RWPE2 (cell line): Measurements from ENCODE around the gene IRX5.

Experiments
- ATAC-seq: fragments of 200-7000 bp; cut with Tn5 transposase; 3 replicates; pipeline ENCODE4 v1.9.1; 2021; ENCODE audit warnings: low read depth
- DNase-seq: peaks from one replicate; pipeline ENCODE4 v3.0.0-alpha.2; 2020; ENCODE audit warnings: low spot score
- H3K27ac ChIP-seq: fragments of 450-650 bp; 2 replicates; pipeline ENCODE4 v1.5.1; 2017; ENCODE audit warnings: mild to moderate bottlenecking; ENCODE audit not compliant: poor library complexity, severe bottlenecking
- H3K27me3 ChIP-seq: fragments of 250-450 bp; sonication (Bioruptor Pico); 2 replicates; pipeline ENCODE4 v1.5.1; 2021; ENCODE audit warnings: mild to moderate bottlenecking, moderate library complexity; ENCODE audit not compliant: insufficient read depth, poor library complexity, severe bottlenecking
- H3K36me3 ChIP-seq: fragments of 250-450 bp; sonication (Bioruptor Pico); 2 replicates; pipeline ENCODE4 v1.5.1; 2020; ENCODE audit warnings: low read depth, mild to moderate bottlenecking, moderate library complexity
- H3K4me1 ChIP-seq: fragments of 250-450 bp; sonication (Bioruptor Pico); 2 replicates; pipeline ENCODE4 v1.5.1; 2021; ENCODE audit warnings: mild to moderate bottlenecking, moderate library complexity; ENCODE audit not compliant: insufficient read depth, poor library complexity, severe bottlenecking
- H3K4me3 ChIP-seq: fragments of 250-450 bp; sonication (Bioruptor Pico); 2 replicates; pipeline ENCODE4 v1.5.1; 2021; ENCODE audit warnings: mild to moderate bottlenecking, moderate library complexity; ENCODE audit not compliant: severe bottlenecking
- H3K9me3 ChIP-seq: fragments of 250-450 bp; sonication (Bioruptor Pico); 2 replicates; pipeline ENCODE4 v1.5.1; 2021; ENCODE audit warnings: mild to moderate bottlenecking, moderate library complexity; ENCODE audit not compliant: severe bottlenecking
- CTCF ChIP-seq: fragments of 450-650 bp; IDR thresholded peaks from one replicate; pipeline ENCODE4 v1.5.1; 2017; ENCODE audit warnings: mild to moderate bottlenecking, moderate library complexity; ENCODE audit not compliant: poor library complexity, severe bottlenecking

Gene IRX5

GRCh38 chr16:54965464-54965863, 34.8 kb downstream of the IRX5 start:
- no peak overlapping the region for H3K27ac ChIP-seq
- no peak for TF ChIP-seq CTCF
- no peaks in the 10 kb centered on the region for H3K27me3 ChIP-seq
- H3K9me3 ChIP-seq, result no peaks in the 10 kb centered on the region
- no peaks in the 10 kb centered on the region for H3K4me1 ChIP-seq
- H3K36me3 ChIP-seq, result no peaks in the 10 kb centered on the region
- DNase-seq (no peak), ATAC-seq (no peak)
- no peak overlapping the region for H3K4me3 ChIP-seq

- Histone ChIP-seq H3K4me1 (no peaks in the 10 kb centered on the region), H3K36me3 (no peaks in the 10 kb centered on the region), H3K4me3 (no peak overlapping the region), H3K9me3 (no peaks in the 10 kb centered on the region), H3K27ac (no peak overlapping the region), H3K27me3 (no peaks in the 10 kb centered on the region)
- ATAC-seq (no peak), DNase-seq (no peak)
- TF ChIP-seq CTCF, result no peak
Measured at GRCh38 chr16:54968011-54968410, 37.3 kb downstream of the IRX5 start.

GRCh38 chr16:54968784-54969183, 38.1 kb downstream of the IRX5 start:
- ATAC-seq, result no peak
- no peaks in the 10 kb centered on the region for H3K9me3 ChIP-seq
- no peaks in the 10 kb centered on the region for H3K4me1 ChIP-seq
- H3K36me3 ChIP-seq, result no peaks in the 10 kb centered on the region
- no peak for TF ChIP-seq CTCF
- H3K4me3 ChIP-seq, result no peak overlapping the region
- no peak for DNase-seq
- no peaks in the 10 kb centered on the region for H3K27me3 ChIP-seq
- H3K27ac ChIP-seq, result no peak overlapping the region

- Histone ChIP-seq H3K4me1 (no peaks in the 10 kb centered on the region), H3K9me3 (no peaks in the 10 kb centered on the region), H3K4me3 (no peak overlapping the region), H3K36me3 (no peaks in the 10 kb centered on the region), H3K27ac (no peak overlapping the region), H3K27me3 (no peaks in the 10 kb centered on the region)
- no peak for ATAC-seq
- TF ChIP-seq CTCF, result no peak
- DNase-seq, result no peak
Measured at GRCh38 chr16:54970016-54970415, 39.4 kb downstream of the IRX5 start.

GRCh38 chr16:54974367-54974766, 43.7 kb downstream of the IRX5 start:
- Histone ChIP-seq H3K4me1 (no peaks in the 10 kb centered on the region), H3K9me3 (no peaks in the 10 kb centered on the region), H3K27me3 (no peaks in the 10 kb centered on the region), H3K36me3 (no peaks in the 10 kb centered on the region), H3K27ac (no peak overlapping the region), H3K4me3 (no peak overlapping the region)
- DNase-seq, result no peak
- ATAC-seq, result no peak
- TF ChIP-seq CTCF, result no peak
